Stimulated activated CD4-positive, alpha-beta T cell treated with anti-CD3 and anti-CD28 coated beads, Interleukin-15, amount 100 ng/mL, for 24 hours (primary cell): Measurements from ENCODE around the gene FGF3.

Experiments used
- DNase-seq: peaks from one replicate; pipeline ENCODE4 v3.0.0-alpha.2; 2020

FGF3 gene

DNA sequence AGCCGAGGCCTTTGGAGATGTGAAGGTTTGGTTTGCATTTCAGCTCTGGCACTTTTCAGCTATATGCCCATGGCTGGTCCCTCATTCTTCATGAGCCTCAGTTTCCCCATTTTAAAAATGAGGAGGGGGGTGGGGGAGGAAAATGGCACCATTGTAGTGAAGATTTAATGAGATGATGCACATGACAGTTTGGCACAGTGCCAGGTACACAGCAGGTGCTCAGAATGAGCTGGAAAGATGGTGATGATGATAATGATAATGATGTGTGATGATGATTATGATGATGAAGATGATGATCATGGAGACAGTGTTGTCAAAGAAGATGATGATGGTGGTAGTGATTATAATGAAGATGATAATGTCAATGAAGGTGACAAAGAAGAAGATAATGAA lies 24.3 kb upstream of the FGF3 start:
- DNase-seq, result no peak

DNA sequence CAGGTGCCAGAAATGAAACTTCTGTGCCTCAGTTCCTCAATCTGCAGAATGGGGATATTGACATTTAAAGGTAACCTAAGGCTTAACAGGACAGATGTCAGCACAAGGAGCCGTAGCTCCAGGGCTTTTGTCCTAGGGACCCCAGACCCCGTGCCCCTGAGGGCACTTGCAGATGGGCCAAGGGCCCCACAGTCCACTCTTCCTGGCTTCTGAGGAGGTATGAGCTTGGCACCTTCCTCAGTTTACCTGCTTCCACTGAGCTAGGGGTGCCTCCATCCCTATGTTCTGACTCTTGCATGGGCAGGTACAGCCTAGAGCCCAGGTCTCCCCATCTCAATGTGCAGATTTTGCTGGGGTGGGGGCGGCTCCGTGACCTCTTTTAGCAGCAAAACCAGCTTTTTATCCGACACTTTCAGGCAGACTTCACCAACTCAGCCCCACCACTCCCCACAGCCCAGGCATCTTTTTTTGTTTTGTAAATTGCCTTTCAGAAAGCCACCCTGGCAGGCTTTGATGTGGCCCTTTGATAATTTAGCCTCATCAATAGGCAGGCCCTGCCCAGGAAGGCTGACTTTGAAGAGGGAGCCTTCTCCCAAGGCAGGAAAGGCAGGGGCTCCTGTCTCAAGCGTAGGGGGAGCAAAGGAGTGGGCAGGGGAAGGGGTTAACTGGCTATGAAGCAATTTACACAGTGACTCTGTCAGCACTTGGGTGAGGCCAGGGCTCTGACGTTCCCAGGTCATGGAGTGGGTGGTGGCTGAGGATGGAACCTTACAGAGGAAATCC lies 23.7 kb upstream of the FGF3 start:
- no peak for DNase-seq

DNA sequence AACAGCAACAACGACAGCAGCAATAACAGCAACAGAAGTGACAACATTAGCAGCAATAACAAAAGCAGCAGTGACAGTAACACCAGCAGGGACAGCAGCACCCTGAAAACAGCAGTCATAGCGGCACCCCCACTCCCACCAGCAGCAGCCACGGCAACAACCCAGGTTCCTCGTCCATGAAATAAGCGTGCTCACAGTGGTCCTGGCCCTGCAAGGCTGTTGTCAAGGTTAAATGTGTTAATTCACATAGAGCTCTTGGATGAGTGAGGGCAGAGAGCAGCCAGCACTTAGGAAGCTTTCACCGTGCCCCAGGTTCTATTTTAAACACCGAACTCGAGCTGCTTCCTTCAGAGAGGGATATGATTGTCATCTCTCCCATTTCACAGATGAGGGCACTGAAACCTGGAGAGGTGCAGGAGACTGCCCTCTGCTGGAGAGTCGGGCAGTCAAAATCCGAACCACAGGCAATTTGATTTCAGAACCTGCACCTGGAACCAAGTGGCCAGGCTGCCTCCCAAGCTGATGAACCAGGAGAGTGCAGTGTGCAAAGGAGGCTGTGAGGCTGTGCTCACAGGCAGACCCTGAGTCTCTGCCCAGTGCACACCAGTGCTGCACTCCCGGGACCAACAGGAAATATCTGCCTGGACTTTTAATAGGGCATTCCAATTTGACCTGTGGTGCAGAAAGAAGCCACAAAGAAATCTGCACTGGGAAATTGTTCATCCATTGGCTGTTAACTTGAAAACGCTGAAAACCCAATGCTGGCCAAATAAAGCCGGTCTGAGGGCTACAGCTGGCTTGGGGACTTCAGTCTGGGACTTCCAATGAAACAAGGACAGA lies 22.9 kb upstream of the FGF3 start:
- DNase-seq, result peak; percentile 45

DNA sequence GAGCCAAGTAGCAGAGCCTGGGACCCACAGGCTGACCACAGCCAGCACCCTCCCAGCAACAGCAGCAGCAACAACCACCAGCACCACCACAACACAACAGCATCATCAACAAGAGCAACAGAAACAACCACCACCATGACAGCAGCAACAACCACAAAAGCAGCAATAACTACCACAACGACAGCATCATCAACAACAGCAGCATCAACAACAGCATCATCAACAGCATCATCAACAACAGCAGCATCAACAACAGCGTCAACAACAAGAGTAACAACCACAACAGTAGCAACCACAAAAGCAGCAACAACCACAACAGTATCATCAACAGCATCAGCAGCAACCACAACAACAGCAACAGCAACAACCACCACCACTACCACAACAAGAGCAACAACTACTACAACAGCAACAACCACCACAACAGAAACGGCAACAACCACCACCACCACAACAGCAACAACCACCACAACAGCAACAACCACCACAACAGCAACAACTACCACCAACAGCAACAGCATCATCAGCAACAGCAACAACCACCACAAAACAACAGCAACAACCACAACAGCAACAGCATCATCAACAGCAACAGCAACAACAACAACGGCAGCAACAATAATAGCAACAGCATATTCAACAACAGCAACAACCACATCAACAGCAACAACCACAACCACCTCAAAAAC lies 22.1 kb upstream of the FGF3 start:
- DNase-seq, result no peak

DNA sequence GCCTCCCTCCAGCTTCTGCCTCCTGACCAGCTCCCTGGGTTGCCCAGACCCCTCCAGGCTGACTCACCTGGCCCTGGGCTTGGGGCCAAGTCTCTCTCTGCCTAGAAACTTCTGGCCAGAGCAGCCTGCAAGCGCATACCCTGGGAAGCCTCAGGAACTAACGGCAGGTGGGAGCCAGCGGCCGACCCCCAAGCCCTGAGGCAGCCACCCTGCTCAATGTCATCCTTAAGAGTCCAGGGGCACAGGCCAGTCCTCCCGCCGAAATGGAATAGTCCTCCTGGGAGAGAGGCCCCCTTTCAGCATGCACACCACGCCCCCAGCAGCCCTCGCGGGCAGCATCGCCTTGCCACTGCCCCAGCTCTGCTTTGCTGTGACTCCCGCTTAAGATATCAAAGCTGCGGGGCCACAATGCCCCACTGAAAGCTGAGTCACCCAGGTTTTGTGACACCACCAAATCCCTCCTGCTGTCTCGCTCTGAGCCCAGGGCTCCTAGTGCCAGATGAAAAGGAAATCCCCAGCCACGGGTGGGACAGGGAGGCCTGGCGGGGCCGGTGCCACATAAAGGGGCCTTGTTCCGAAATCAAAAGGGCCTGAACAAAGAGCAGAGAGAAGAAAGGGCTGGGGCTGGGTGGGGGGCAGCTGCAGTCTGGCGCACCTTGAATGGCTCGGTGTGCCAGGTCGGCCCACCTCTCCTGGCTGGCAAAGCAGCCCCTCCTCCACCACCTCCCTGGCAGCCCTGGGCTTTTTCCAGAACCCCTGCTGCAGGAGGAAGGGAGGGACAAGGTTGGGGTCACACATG lies 21.4 kb upstream of the FGF3 start:
- DNase-seq, result no peak

DNA sequence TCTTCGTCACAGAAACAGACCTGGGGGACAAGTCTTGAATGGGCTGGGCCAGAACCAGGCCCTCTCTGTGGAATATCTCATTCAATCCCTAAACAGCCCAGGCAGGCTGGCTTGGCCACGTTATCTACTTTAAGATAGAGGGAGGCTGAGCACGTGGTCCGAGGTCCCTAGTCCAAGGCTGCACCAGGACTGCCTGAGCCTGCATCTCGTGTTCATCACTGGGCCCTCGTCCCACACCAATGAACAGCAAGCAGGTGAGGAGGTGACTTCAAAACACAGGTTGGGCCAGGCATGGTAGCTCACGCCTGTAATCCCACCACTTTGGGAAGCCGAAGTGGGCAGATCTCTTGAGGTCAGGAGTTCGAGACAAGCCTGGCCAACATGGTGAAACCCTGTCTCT lies 20.3 kb upstream of the FGF3 start:
- DNase-seq, result no peak

DNA sequence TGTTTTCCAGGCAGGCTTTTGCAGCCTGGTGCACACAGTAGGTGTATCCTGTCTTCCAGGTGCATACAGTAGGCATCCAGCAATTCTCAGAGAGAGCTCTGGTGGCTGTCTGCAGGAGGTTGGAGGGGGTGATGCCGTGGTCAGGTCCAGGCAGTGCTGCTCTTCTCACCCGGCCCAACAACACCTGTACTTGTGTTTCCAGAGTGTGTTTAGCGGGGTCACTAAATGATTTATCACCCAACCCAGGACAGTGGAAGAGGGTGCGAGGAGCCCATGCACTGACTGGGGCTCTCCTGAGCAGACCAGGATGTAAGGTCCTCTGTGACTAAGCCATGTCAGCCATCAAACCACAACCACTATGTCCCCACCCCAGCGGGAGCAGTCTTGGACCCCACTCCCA lies 18.6 kb upstream of the FGF3 start:
- no peak for DNase-seq

DNA sequence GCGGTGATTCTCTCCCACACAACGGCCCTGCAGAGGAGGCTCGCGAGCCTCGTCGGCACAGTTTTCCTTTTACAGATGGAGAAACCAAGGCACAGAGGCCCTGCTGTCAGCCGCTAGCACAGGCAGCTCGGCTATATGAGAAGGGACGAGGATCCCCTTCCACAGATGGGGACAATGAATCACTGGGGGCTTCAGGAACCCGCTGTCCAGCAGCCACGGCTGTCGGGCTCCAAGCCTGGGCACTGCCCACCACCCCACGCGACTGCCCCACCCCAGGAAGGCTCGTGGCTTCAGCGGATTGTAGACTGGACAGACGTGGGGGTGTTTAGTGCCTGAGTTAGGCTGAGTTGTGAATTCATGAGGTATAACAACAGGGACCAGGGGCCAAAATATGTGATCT lies 17.2 kb upstream of the FGF3 start:
- no peak for DNase-seq

DNA sequence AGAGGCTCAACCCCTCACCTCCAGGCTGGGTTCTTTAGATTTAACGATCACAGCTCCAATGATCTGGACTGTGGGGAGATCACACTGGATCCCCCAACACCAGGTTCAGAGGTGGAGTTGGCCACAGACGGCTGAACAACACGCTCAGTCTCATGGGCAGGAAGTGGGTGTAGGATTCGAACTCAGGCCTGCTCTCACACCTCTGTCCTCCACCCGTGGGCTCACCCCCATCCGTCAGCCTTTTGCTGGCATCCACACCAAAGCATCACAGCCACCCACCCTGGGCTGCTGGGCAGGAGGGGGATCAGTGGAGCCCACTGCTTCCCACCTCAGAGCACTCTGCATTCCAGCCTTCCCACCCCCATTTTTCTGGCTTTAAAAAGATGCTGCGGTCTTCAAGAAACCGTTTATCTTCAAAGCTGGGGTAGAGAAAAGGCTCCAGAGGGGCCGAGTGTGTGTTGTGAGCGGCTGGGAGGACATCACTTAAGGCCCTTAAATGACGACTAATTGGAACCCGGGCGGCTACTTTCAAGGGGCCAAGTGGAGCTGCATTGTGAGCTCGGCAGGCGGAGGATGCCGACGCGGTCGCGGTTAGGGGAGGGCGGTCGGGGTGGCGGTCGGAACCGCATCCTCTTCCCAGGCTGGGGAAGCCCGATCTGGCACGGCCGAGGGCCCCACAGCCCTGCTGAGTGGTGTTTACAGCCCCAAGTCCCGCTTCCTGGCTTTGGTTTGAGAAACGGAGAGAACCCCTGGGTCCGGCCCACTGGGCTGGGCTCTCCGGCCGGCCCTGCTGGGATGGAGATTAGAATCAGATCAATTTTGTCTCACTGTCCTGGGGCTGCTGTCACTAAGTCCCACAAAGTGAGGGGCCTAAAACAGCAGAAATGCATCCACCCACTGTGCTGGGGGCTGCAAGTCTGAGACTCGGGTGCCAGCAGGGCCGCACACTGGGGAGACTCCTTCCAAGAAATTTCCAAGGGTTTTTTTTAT lies 15.9 kb upstream of the FGF3 start:
- peak; percentile 30 for DNase-seq

DNA sequence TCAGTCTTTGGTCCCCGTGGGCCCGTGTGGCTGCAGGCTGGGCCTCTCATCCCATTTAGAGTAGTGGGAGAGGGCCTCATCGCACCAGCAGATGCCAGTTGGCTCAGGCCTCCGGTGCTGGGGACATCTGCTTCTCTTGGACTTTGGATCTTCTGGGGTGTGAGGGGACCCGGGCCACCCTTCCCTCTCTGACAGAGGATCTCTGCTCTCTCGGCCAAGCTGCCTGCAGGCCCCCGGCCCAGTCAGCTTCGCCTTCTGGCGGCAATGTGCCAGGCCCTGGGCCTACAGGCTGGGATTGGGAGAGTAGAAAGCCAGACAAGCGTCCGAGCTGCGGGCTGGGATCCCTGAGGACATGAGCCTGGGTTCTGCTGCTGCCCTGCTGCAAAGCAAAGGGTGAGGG lies 15.0 kb upstream of the FGF3 start:
- DNase-seq, result no peak

DNA sequence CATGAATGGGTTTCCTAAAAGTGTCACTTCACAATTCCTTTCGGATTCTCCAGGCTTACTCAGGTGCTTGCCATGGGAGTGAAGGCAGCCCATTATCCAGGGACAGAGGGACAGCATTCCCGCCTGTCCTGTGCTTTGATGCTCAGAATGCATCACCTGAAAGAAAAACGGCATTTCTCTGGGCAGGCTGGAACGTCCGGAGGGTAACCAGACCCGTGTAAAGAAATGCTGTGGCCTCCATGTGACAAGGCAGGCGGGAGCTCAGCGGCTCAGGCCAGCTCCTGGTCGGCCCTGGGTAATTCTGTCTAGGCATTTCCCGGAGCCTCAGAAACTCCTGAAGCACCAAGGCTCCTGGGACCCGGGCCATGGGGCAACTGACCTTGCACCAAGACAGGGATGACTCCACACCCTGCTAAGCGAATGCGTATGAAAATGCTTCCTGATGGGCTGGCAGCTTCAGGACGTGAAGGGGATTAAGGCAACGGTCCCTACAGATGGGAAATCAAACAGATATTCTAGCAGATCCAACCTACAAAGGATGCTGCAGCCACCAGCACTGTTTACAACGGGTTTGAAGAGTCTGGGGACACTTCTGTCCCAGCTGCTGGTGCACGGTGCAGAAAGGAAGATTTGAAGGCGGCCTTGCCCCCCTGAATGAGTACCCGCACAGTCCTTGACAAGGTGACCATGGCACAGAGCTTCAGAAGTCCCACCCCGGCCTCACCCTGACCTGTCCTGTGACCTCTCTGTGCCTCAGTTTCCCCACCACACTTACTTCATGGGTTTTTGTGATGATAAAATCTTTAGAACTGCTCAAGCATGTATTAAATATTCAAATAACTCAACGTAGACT lies 13.6 kb upstream of the FGF3 start:
- no peak for DNase-seq

DNA sequence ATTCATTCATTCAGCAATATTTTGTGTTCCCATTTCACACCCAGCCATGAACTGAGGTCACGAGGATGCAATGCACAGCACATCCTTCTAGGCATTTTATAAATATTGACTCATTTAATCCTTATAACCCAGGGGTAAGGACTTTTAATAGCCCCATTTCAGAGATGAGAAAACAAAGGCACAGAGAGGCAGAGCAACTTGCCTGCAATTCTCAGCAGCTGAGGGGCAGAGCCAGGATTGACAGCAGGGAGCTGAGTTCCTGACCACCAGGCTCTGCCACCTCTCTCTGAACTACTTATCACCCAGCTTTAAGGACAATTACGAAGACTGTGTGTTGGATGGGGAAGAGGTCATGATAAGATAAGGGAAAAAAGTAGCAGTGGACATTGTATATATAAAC lies 12.8 kb upstream of the FGF3 start:
- DNase-seq, result no peak

DNA sequence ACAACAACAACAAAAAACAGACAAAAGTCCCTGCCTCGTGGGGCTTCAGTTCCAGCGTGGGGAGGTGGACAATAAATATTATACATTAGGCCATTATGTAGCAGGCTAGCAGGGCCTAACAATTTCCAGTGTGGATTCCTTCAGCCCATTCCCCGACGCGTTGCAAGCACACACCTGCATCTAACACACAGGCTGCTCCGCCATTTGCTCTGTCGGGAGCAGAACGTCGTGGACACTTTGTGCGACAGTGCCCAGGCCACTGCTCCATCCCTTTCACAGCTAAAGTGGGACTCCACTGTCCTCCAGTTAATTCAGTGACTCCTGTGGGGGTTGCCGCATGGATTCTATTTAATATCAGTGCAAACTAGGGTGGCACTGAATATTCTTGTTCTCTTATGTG lies 10.9 kb upstream of the FGF3 start:
- DNase-seq, result no peak

DNA sequence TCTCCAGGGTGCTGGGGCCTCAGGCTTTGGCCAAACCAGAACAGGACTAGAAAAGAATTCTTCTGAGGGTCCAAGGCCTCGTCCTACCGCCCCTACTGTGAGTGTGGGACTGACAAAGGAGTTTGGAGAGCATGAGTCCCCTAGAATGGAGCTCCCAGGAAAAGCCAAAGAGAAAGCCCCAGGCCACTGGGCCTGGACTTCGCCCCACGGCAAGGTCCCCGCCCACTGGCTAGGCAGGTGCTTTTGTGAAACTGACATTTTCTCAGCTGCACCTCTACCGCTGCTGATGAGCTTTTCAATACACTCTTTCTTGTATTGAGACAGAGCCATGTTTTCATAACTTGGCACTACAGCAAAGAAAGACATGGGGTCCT lies 9.7 kb upstream of the FGF3 start:
- DNase-seq, result no peak

DNA sequence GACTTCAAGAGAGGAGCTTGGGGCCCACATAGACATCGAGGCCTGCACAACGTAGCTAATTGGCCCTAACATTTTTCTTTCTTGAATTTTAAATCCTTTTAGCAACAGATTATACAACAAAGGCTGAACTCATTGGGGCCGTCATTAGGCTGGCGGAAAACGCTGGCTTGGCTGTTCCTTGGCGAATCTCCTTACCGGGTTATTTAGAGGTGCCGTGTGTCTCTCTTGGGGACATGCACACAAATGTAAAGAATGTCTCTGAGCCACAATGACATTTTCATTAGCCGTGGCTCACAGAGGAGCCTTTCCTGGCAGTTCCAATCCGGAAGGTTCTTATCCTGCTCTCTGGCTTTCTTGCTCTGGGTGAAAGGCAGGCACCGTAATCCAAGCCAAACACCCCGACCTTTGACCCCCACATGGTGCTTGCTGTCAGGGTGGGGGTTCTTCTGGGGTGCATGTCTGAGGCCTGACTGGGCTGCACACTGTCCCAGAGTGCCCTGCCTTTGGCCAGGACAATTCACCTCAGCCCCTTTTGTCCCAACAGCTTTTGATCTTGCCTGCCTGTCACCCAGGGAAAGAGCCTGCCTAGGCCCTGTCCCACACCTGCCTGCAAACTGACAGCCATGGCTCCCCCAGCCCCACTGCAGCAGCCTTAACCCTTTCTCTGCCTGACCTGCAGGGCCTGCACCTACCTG lies 9.2 kb upstream of the FGF3 start:
- DNase-seq, result no peak

DNA sequence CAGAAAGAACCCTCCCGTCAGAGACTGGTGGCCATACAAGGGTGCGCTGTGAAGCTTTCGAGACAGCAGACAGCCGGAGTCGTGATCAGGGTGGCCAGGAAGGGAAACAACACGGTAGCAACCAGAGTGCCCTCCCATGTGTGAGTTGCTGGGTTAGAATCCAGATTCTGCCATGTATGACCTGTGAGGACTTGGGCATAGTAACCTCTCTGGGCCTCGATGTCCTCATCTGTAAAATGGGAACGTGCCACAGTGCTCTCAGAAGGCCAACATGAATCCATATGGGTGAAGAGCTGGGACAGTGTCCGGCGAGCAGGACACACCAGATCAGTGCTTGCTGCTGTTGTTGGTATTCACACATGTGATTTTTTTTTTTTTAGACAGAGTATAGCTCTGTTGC lies 7.6 kb upstream of the FGF3 start:
- DNase-seq, result no peak

DNA sequence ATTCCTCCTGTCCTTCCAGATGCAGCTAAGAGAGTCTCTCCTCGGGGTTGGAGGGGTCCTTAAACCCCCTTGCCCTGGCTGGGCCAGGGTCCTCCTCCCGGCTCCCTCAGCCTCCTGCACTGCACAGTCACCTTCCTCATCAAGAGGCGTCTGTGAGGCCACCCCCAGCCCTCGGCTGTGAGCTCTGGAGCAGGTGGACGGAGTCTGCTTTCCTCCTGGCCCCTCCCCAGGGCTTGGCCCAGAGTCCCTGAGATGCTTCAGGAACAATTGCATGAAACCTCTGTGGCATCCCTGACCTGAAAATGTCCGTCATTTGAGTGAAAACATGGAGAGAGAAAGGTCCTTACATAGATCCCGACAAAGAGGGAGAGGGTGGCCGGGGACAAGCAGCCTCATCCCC lies 6.7 kb upstream of the FGF3 start:
- no peak for DNase-seq

DNA sequence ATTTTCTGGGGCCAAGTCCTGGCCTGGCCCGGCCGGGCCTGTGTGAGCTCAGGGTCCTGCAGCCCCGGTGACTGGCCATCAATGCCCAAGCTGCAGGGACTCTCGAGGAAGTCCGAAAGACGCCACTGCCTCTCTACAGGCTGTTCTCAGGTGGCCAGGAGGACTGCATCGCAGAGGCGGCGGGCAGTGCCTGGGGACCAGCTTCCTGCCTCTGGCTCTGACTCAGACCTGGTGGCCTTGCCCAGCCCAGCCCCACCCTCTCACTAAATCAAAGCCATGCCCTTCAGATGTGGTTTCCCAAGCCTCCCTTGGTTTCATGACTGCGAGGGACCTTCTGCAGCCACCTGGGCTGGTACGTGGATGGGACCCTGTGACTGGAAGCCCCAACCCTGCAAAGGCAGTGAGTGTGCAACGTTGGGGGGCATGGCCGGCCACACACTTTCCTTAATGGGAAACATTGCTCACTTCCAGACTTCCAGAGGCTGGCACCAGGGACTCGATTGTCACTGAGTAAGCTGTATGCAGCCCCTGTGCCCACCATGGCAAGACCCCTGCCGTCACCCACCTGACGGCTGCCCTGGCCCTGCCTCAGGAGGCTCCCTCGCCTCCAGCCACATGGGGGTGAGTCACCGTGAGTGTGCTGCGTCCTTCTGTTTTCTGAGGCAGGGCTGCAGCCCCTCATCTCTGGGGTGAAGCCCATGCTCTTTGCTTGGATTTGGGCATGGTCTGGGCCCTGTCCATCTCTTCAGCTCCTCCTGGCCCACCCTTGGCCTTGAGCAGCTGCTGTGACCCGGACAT lies 6.0 kb upstream of the FGF3 start:
- DNase-seq, result no peak

DNA sequence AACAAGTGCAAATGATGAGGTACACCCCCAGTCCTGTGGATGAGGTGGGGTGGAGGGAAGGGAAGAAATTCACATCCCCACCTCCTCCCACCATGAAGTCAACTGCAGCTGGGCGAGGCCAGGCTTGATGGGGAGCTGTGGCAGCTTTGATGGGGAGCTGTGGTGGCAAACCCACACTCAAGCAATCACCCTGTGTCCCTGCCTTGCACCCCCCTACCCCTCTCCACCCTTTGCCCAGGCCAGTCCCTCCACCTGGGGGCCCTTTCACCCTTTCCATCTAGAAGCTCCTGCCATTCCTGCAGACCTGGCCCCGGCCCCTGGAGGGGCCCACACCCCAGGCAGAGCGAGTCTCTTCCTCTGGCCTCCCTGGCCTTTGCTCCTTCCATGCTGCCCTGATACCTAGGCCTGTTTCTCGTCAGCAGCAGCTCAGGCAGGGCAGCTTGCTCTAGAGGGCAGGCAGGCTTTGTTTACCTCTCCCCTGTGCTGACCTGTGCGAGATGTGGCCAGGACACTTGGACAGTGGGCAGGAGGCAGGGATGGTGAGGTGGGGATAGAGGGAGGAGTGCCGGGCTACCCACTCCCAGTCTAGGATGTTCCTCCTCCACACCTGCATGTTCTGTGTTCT lies 4.5 kb upstream of the FGF3 start:
- DNase-seq, result no peak
